NCI-H1694 (cell line): ENCODE data around the gene KIF6.

ENCODE experiments used
- DNase-seq: peaks from one replicate; lab custom pipeline; 2025; lab: John Stamatoyannopoulos, UW

Gene KIF6

DNA sequence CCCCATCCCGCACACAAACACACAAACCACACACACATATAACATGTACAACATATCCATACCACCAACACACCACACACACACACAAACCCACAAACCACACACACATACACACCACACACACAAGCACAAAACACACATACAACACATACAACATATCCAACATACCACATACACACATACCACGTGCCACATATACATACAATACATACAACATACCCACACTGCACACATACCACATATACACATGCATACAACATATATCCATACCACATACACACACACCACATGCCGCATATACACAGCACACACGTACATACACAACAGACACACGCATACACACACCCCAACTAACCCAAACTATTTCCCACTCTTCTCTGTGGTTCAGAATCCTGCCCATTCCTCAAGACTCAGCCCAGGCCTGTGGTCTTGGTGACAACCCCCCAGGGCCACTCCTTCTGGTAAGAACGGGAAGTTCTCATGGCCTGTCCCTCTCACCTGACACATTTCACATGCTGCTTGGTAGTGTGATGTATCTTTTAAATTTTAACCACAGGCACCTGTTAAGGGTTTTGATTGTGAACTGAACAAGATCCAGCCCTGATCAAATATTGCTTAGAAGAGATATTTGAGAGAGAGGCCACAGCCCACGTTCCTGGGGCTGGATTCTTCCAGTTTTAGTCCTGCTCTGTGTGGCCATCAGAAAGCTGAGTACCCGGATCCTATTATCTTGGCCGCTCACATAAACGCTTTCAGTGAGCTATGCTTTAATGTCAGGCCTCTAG lies 346.8 kb downstream of the KIF6 start:
- no peak for DNase-seq

GRCh38 chr6:39377539-39377950 lies 347.7 kb downstream of the KIF6 start:
- peak; percentile 80 for DNase-seq

DNA sequence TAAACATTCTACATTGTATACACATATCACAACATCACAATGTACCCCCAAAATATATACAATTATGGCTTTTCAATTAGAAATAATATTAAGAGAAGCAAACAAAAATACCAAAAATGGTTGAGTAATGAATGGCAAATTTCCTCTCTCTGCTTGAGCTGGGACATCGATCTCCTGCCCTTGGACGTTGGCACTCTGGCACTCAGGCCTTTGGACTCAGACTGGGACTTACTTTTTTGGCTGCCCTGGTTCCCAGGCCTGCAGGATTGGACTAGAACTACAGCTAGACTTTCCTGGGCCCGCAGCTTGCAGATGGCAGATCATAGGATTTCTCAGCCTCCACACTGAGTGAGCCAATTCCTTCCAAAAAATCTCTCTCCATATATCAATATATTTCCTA lies 349.8 kb downstream of the KIF6 start:
- DNase-seq, result no peak

- DNase-seq, result no peak
Measured at GRCh38 chr6:39370390-39370789, 354.8 kb downstream of the KIF6 start.

DNA sequence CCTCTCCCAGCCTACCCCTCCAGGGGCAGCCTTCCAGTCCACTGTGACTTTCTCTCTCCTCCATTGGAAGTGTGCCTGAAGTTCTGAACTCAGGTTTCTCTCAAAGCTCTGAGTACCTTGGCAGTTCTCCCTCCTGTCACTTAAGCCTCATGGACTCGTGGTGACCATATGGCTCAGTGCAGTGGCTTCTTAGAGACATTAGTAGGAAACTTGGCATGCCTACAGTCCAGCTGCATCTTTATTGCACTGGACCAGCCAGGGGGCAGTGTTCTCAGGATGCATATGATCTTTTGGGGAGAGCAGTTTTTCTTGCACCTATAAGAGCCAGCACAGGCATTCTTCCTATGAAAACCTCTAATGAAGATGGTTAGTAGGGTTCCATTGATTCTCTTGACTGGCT lies 355.2 kb downstream of the KIF6 start:
- no peak for DNase-seq

- no peak for DNase-seq
Measured at GRCh38 chr6:39367700-39368099, 357.5 kb downstream of the KIF6 start.

DNA sequence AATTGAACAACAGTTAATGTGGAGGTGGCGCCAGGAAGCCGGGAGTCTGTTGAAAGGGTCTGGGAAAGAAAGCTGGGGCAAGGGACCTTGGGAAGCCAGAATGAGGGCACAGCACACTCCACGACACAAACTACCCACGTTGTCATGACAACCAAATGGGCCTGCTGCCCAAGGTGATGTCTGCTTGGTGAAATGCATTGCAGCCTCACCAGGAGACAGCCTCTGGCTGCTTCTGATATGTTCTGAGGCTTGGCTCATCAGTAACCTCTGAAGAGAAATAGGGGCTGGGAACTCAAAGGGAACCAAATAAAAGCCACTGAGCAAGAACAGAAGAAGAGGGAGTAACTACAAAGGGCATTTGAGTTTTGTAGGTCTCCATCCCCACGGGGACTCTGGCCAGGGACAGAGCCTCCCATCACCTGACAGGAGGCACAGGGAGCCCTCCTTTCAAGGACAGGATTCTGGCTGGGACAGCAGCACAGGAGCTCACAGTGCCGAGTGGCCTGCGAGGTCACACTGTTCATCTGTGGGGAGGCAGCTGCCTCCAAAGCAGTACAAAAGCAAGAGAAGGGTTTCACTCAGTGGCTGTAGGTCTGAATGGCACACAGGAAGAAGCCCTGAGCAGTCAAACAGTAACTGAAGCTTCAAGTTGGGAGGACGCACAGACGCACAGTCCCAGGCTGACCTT lies 358.1 kb downstream of the KIF6 start:
- DNase-seq, result peak; percentile 21

DNA sequence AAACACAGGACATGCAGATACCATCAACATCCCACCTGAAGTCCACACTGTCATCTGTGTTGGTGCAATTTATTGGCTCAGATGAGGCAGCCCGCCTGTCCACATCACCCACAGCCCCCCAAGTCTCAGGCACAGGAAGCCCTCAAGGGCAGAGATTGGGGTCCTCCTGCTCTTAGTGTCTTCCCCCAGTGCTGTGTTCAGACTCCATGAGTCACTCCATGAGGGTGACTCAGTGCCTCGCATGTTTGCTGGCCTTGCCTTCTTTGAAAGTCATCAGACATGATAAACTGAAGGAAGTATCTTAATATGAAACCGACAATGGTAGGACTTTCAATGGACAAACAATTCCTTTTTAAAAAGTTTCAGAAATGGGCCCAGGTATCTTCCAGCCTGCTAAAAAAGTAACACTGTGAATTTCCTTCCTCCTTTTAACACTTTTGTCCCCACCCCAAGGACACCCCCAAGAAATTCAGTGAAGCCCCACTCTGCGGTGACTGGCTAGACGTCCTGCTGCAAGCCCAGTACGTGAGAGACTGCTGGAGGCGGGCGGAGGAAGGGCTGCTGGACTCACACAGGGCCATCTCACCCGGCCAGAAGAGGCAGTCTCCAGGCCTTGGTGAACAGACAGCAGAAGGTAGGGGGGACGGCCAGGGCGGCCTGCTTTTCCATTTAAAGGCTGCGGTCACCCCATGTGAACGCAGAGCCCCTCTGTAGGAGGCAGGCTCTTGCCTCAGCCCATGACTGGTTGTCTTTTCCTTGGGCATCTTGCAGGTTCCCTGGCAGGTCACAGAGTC lies 359.7 kb downstream of the KIF6 start:
- DNase-seq, result no peak

DNA sequence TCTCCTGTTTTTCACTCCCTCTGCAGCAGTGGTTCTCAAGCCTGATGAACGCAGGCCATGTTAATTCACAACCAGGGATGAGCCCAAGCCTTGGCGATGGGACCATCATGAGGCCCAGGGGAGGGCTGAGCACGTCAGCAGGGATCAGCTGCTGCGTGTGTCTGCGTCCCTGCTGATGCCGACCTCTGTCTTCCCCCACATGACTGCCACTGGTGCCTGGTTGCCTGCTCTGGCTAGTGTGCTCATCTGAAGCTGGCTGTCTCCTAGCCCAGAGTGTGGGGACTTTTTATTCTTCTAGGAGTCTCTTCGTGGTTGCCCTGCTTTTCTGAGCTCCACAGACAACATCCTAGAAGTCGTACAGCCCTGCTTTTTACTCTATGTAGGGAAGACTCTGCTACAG lies 361.9 kb downstream of the KIF6 start:
- DNase-seq, result no peak

GRCh38 chr6:39362487-39362865 lies 362.7 kb downstream of the KIF6 start:
- no peak for DNase-seq

- DNase-seq, result peak; percentile 45
Measured at GRCh38 chr6:39361657-39362486, 363.3 kb downstream of the KIF6 start.

GRCh38 chr6:39360378-39360777 lies 364.8 kb downstream of the KIF6 start:
- DNase-seq, result no peak

DNA sequence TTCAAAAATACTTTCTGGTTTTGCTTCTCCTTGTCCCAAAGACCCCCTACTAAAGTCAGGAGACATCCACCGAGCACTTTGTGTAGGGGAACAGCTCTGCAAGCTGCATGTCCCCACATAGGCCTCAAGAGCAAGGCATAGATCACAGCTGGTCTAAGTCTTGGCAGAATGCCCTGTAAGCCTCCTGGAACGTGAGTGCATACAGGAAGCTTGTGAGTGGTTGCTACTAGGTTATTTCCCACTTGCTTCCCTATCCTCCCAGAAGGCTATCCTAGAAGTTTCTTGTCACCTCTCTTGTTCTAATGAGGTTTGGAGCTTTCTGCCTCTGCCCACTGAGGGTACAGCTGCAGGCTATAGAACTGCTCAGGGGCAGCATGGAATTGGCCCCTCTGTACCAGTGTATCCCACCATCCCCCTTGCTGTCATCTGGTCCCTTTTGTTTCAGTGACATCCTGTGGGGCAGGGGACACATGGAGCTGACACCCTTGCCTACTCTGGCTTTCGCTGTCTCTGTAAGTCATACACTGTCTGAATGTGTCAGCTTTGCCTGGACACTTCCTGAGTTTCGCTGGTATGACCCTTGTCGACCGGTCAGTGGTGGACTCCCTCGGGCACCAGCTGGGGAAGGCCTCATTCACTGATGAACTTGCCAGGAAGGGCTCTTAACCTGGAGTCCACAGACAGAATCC lies 367.1 kb downstream of the KIF6 start:
- peak; percentile 77 for DNase-seq

DNA sequence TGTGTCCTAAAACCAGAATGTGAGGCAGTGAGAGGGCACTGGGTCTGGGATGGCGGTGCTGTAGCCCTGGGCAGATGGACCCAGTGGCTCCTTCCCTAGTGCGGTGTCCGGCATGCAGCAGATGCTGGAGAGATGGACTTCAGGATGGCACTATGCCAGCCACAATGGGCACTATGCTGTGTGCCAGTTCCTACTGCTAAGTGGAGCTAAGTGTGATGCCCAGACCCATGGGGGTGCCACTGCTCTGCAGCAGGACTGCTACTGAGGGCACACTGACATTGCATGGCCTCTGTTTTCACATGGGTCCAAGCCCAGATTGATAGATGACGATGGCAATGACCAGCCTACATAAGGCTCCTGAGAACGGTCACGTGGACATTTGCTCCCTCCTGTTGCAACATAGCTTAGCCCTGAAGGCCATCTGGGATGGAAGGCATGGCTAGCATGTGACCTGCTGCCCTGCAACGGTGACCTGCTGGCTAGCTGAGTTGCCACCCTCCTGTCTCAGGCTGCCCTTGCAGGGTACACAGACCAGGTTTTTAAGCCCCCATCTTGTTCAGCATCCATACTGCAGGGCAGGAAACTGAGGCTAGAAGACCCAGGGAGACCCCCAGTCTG lies 371.4 kb downstream of the KIF6 start:
- no peak for DNase-seq

GRCh38 chr6:39350723-39351505 lies 374.3 kb downstream of the KIF6 start:
- DNase-seq, result no peak

- DNase-seq, result no peak
Measured at GRCh38 chr6:39348740-39349139, 376.5 kb downstream of the KIF6 start.

- peak; percentile 58 for DNase-seq
Measured at GRCh38 chr6:39347906-39348585, 377.2 kb downstream of the KIF6 start.

- no peak for DNase-seq
Measured at GRCh38 chr6:39347206-39347605, 378.0 kb downstream of the KIF6 start.

GRCh38 chr6:39344821-39345280 lies 380.4 kb downstream of the KIF6 start:
- DNase-seq, result no peak
